ENCODE measurements around the gene OR5C1.
A peak's percentile ranks its signal among the peaks of the same experiment; 100 is the strongest.
"Not testable (repeated sequence)": the region's sequence is repeated elsewhere in the genome, so short reads cannot be mapped to it uniquely, and the experiment has no call there.

The OR5C1 gene

GRCh38 chr9:122822056-122822455 is 33.3 kb downstream of the OR5C1 start:
- Histone ChIP-seq H3K18ac (ENCODE audit: low read length) (no peak overlapping the region), H3K9ac (ENCODE audit: low read length) (no peak overlapping the region), H3K27ac (ENCODE audit: low read depth, low read length) (no peak overlapping the region), H3K79me1 (ENCODE audit: low read length) (peaks cover 3% of the 10 kb centered on the region), H3K4ac (ENCODE audit: low read depth, low read length) (no peak overlapping the region), H3K4me3 (ENCODE audit: low read depth, low read length) (no peak overlapping the region), H3K23ac (ENCODE audit: low read length) (no peak overlapping the region), H3K79me2 (ENCODE audit: control insufficient read depth, insufficient read depth, low read length, poor library complexity) (peaks cover 2% of the 10 kb centered on the region), H4K91ac (ENCODE audit: low read depth, low read length) (no peak overlapping the region), H4K12ac (ENCODE audit: low read depth, low read length) (no peak overlapping the region), H3K9me3 (ENCODE audit: insufficient read depth, low read depth, low read length) (no peaks in the 10 kb centered on the region), H2BK12ac (ENCODE audit: low read length) (no peak overlapping the region), H3K27me3 (ENCODE audit: insufficient read depth, low read length) (no peaks in the 10 kb centered on the region), H2AK5ac (ENCODE audit: low read length) (no peak overlapping the region), H2BK120ac (ENCODE audit: insufficient read depth, low read length, poor library complexity) (no peak overlapping the region), H3K36me3 (ENCODE audit: control insufficient read depth in 1 of 2, insufficient read depth in 2 of 2, low read length in 2 of 2) (peaks cover 34 to 39% of the 10 kb centered on the region in 2 experiments), H3K4me2 (ENCODE audit: low read length) (no peak overlapping the region), H4K8ac (ENCODE audit: low read depth, low read length) (no peak overlapping the region), H2AFZ (ENCODE audit: insufficient read depth, low read length, poor library complexity) (no peak overlapping the region), H3K4me1 (ENCODE audit: control insufficient read depth in 1 of 2, insufficient read depth in 2 of 2, low read length in 2 of 2) (peaks cover 4 to 6% of the 10 kb centered on the region in 2 experiments), H2BK5ac (ENCODE audit: low read depth, low read length, poor library complexity) (no peak overlapping the region), H3K14ac (ENCODE audit: low read length) (no peak overlapping the region)
- no CpG with 5 or more reads among the region's 6 CpGs for WGBS (ENCODE audit: extremely low coverage, insufficient coverage, insufficient read length)
- peak in 1 of 2 donors; percentile 13 for DNase-seq

GRCh38 chr9:122822938-122823337 is 34.2 kb downstream of the OR5C1 start:
- Histone ChIP-seq H3K79me2 (ENCODE audit: control insufficient read depth, insufficient read depth, low read length, poor library complexity) (peaks cover 5% of the 10 kb centered on the region), H3K4me1 (ENCODE audit: control insufficient read depth in 1 of 2, insufficient read depth in 2 of 2, low read length in 2 of 2) (peaks cover 7 to 9% of the 10 kb centered on the region in 2 experiments), H3K27me3 (ENCODE audit: insufficient read depth, low read length) (no peaks in the 10 kb centered on the region), H3K27ac (ENCODE audit: low read depth, low read length) (no peak overlapping the region), H3K9me3 (ENCODE audit: insufficient read depth, low read depth, low read length) (no peaks in the 10 kb centered on the region), H3K9ac (ENCODE audit: low read length) (no peak overlapping the region), H3K36me3 (ENCODE audit: control insufficient read depth in 1 of 2, insufficient read depth in 2 of 2, low read length in 2 of 2) (peaks cover 32 to 37% of the 10 kb centered on the region in 2 experiments), H3K18ac (ENCODE audit: low read length) (no peak overlapping the region), H3K4ac (ENCODE audit: low read depth, low read length) (no peak overlapping the region), H2AK5ac (ENCODE audit: low read length) (no peak overlapping the region), H2BK12ac (ENCODE audit: low read length) (no peak overlapping the region), H4K91ac (ENCODE audit: low read depth, low read length) (no peak overlapping the region), H2AFZ (ENCODE audit: insufficient read depth, low read length, poor library complexity) (no peak overlapping the region), H4K12ac (ENCODE audit: low read depth, low read length) (no peak overlapping the region), H2BK5ac (ENCODE audit: low read depth, low read length, poor library complexity) (no peak overlapping the region), H2BK120ac (ENCODE audit: insufficient read depth, low read length, poor library complexity) (no peak overlapping the region), H3K79me1 (ENCODE audit: low read length) (peaks cover 6% of the 10 kb centered on the region), H3K4me3 (ENCODE audit: low read depth, low read length) (no peak overlapping the region), H3K23ac (ENCODE audit: low read length) (no peak overlapping the region), H3K4me2 (ENCODE audit: low read length) (no peak overlapping the region), H4K8ac (ENCODE audit: low read depth, low read length) (no peak overlapping the region), H3K14ac (ENCODE audit: low read length) (no peak overlapping the region)
- no peak for DNase-seq
- no CpG with 5 or more reads among the region's 4 CpGs for WGBS (ENCODE audit: extremely low coverage, insufficient coverage, insufficient read length)

- H3K9me3 ChIP-seq (ENCODE audit: insufficient read depth, low read depth, low read length) = no peaks in the 10 kb centered on the region
- H3K14ac ChIP-seq (ENCODE audit: low read length) = peak overlapping the region; percentile 12
- H3K4me3 ChIP-seq (ENCODE audit: low read depth, low read length) = peak overlapping the region; percentile 98
- WGBS (ENCODE audit: extremely low coverage, insufficient coverage, insufficient read length) = no CpG with 5 or more reads among the region's 8 CpGs
- H3K4me1 ChIP-seq (ENCODE audit: control insufficient read depth in 1 of 2, insufficient read depth in 2 of 2, low read length in 2 of 2) = peaks cover 9% of the 10 kb centered on the region in 2 experiments
- H4K8ac ChIP-seq (ENCODE audit: low read depth, low read length) = peak overlapping the region; percentile 27
- H3K79me1 ChIP-seq (ENCODE audit: low read length) = peaks cover 10% of the 10 kb centered on the region
- H2BK120ac ChIP-seq (ENCODE audit: insufficient read depth, low read length, poor library complexity) = peak overlapping the region; percentile 50
- peaks cover 8% of the 10 kb centered on the region for H3K79me2 ChIP-seq (ENCODE audit: control insufficient read depth, insufficient read depth, low read length, poor library complexity)
- H4K91ac ChIP-seq (ENCODE audit: low read depth, low read length) = peak overlapping the region; percentile 39
- H2BK12ac ChIP-seq (ENCODE audit: low read length) = no peak overlapping the region
- H3K4me2 ChIP-seq (ENCODE audit: low read length) = peak overlapping the region; percentile 58
- peak overlapping the region; percentile 72 for H3K4ac ChIP-seq (ENCODE audit: low read depth, low read length)
- no peak overlapping the region for H4K12ac ChIP-seq (ENCODE audit: low read depth, low read length)
- peak overlapping the region; percentile 94 for H3K27ac ChIP-seq (ENCODE audit: low read depth, low read length)
- H3K18ac ChIP-seq (ENCODE audit: low read length) = peak overlapping the region; percentile 8
- H2BK5ac ChIP-seq (ENCODE audit: low read depth, low read length, poor library complexity) = peak overlapping the region; percentile 43
- H2AK5ac ChIP-seq (ENCODE audit: low read length) = peak overlapping the region; percentile 59
- H3K36me3 ChIP-seq (ENCODE audit: control insufficient read depth in 1 of 2, insufficient read depth in 2 of 2, low read length in 2 of 2) = peaks cover 14 to 16% of the 10 kb centered on the region in 2 experiments
- peak in 1 of 2 donors; percentile 48 for DNase-seq
- peak overlapping the region; percentile 8 for H3K9ac ChIP-seq (ENCODE audit: low read length)
- H3K27me3 ChIP-seq (ENCODE audit: insufficient read depth, low read length) = no peaks in the 10 kb centered on the region
- no peak overlapping the region for H3K23ac ChIP-seq (ENCODE audit: low read length)
- peak overlapping the region; percentile 63 for H2AFZ ChIP-seq (ENCODE audit: insufficient read depth, low read length, poor library complexity)
Measured at GRCh38 chr9:122827761-122828093, 39.0 kb downstream of the OR5C1 start.

GRCh38 chr9:122828965-122829284 is 40.2 kb downstream of the OR5C1 start:
- DNase-seq; H3K4me1 ChIP-seq (ENCODE audit: control insufficient read depth in 1 of 2, insufficient read depth in 2 of 2, low read length in 2 of 2); H2BK12ac ChIP-seq (ENCODE audit: low read length); H2BK5ac ChIP-seq (ENCODE audit: low read depth, low read length, poor library complexity); H2AK5ac ChIP-seq (ENCODE audit: low read length); H3K9ac ChIP-seq (ENCODE audit: low read length); H3K18ac ChIP-seq (ENCODE audit: low read length); H3K27me3 ChIP-seq (ENCODE audit: insufficient read depth, low read length); H3K9me3 ChIP-seq (ENCODE audit: insufficient read depth, low read depth, low read length); H3K23ac ChIP-seq (ENCODE audit: low read length); H3K79me2 ChIP-seq (ENCODE audit: control insufficient read depth, insufficient read depth, low read length, poor library complexity); H3K79me1 ChIP-seq (ENCODE audit: low read length): not testable (repeated sequence)
- peak overlapping the region; percentile 71 for H4K12ac ChIP-seq (ENCODE audit: low read depth, low read length)
- no CpG with 5 or more reads among the region's 18 CpGs for WGBS (ENCODE audit: extremely low coverage, insufficient coverage, insufficient read length)
- peak overlapping the region; percentile 75 for H4K91ac ChIP-seq (ENCODE audit: low read depth, low read length)
- H3K4me2 ChIP-seq (ENCODE audit: low read length) = peak overlapping the region; percentile 58
- peak overlapping the region; percentile 48 for H3K27ac ChIP-seq (ENCODE audit: low read depth, low read length)
- H3K36me3 ChIP-seq (ENCODE audit: control insufficient read depth in 1 of 2, insufficient read depth in 2 of 2, low read length in 2 of 2) = peaks cover 10 to 11% of the 10 kb centered on the region in 2 experiments
- peak overlapping the region; percentile 95 for H4K8ac ChIP-seq (ENCODE audit: low read depth, low read length)
- H2AFZ ChIP-seq (ENCODE audit: insufficient read depth, low read length, poor library complexity) = peak overlapping the region; percentile 82
- H3K4ac ChIP-seq (ENCODE audit: low read depth, low read length) = peak overlapping the region; percentile 25
- peak overlapping the region; percentile 98 for H3K4me3 ChIP-seq (ENCODE audit: low read depth, low read length)
- peak overlapping the region; percentile 18 for H2BK120ac ChIP-seq (ENCODE audit: insufficient read depth, low read length, poor library complexity)
- H3K14ac ChIP-seq (ENCODE audit: low read length) = peak overlapping the region; percentile 43
